ENCODE data around the gene RHOBTB3. TPM values are rescaled to one million over a fixed set of nuclear protein-coding genes. Genes with fewer than 3 reads are reported as not detected.

RHOBTB3 gene
- total and polyA plus RNA-seq, 2 donors from 2014 or later: 22.5 to 54.5 TPM

DNA sequence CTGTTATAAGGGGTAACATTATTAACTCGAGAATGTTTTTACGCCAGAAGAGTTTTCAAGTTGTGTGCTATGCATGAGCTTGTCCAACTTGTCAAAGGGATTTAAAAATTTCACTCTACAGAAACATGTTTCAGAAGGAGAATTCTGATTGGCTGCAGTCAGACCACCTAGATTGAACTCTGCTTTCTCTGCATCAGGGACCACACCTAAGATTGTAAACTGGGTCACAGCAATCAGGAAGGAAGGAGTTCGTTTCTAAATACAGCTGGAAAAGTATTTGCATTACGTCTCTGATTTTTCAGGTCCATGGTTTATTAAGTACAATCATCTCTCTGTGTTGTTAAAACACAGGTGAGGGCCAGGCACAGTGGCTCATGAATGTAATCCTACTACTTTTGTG lies 85.6 kb downstream of the RHOBTB3 start:
- no peak overlapping the region for H3K9ac ChIP-seq (ENCODE audit: low read length in 3 of 3)
- H3K27ac ChIP-seq (ENCODE audit: low read depth in 2 of 2, low read length in 2 of 2): peak overlapping the region; percentile 62 to 75
- FAIRE-seq: no peak
- H3K4me3 ChIP-seq (ENCODE audit: low read length in 3 of 3): no peak overlapping the region
- TF ChIP-seq, protein P1, sequence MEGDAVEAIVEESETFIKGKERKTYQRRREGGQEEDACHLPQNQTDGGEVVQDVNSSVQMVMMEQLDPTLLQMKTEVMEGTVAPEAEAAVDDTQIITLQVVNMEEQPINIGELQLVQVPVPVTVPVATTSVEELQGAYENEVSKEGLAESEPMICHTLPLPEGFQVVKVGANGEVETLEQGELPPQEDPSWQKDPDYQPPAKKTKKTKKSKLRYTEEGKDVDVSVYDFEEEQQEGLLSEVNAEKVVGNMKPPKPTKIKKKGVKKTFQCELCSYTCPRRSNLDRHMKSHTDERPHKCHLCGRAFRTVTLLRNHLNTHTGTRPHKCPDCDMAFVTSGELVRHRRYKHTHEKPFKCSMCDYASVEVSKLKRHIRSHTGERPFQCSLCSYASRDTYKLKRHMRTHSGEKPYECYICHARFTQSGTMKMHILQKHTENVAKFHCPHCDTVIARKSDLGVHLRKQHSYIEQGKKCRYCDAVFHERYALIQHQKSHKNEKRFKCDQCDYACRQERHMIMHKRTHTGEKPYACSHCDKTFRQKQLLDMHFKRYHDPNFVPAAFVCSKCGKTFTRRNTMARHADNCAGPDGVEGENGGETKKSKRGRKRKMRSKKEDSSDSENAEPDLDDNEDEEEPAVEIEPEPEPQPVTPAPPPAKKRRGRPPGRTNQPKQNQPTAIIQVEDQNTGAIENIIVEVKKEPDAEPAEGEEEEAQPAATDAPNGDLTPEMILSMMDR (IDR thresholded peaks at IDR 0.05; ENCODE audit: borderline replicate concordance, extremely low read depth, insufficient read depth): no peak
- H3K4me1 ChIP-seq (ENCODE audit: control insufficient read depth in 2 of 3, insufficient read depth in 2 of 3, low read depth in 1 of 3, low read length in 3 of 3): peaks cover 3 to 40% (median 5%) of the 10 kb centered on the region in 3 donors
- peaks cover 0 to 35% (median 23%) of the 10 kb centered on the region in 3 donors for H3K36me3 ChIP-seq (ENCODE audit: control insufficient read depth in 2 of 3, insufficient read depth in 3 of 3, low read length in 3 of 3)
- DNase-seq: no peak
- intact Hi-C loops (cut with DNase I): no loop called here
- H3K9me3 ChIP-seq (ENCODE audit: control insufficient read depth in 2 of 3, insufficient read depth in 1 of 3, low read length in 3 of 3): no peaks in the 10 kb centered on the region
- no peaks in the 10 kb centered on the region for H3K27me3 ChIP-seq (ENCODE audit: control insufficient read depth, insufficient read depth, low read length)

DNA sequence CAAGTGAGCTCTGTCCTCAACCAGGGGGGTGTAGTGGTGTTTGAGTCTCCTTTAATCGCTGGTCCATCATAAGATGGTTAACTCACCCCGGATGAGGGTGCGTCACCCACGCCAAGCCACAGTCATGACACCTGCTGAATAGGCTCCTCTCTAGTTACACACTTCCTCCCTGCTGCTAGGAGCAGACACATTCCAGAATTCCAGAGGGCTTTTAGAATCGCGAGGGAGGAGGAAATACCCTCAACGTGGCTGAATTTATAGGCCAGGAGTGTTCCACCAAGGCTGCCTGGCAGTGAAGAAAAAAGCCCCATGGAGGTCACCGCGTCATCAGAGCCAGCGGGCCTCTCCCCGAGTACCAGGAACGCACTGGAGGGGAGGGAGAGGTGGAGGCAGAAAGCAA lies 86.3 kb downstream of the RHOBTB3 start:
- H3K9ac ChIP-seq (ENCODE audit: low read length in 3 of 3): peak overlapping the region in 1 of 3 donors; percentile 73
- intact Hi-C loops (cut with DNase I): no loop called here
- H3K4me1 ChIP-seq (ENCODE audit: control insufficient read depth in 2 of 3, insufficient read depth in 2 of 3, low read depth in 1 of 3, low read length in 3 of 3): peaks cover 3 to 34% (median 4%) of the 10 kb centered on the region in 3 donors
- peak overlapping the region; percentile 62 to 75 for H3K27ac ChIP-seq (ENCODE audit: low read depth in 2 of 2, low read length in 2 of 2)
- no peaks in the 10 kb centered on the region for H3K27me3 ChIP-seq (ENCODE audit: control insufficient read depth, insufficient read depth, low read length)
- H3K4me3 ChIP-seq (ENCODE audit: low read length in 3 of 3): peak overlapping the region in 2 of 3 donors; percentile 63 to 67
- TF ChIP-seq, protein P1 (IDR thresholded peaks at IDR 0.05; ENCODE audit: borderline replicate concordance, extremely low read depth, insufficient read depth): no peak
- H3K9me3 ChIP-seq (ENCODE audit: control insufficient read depth in 2 of 3, insufficient read depth in 1 of 3, low read length in 3 of 3): no peaks in the 10 kb centered on the region
- H3K36me3 ChIP-seq (ENCODE audit: control insufficient read depth in 2 of 3, insufficient read depth in 3 of 3, low read length in 3 of 3): peaks cover 0 to 35% (median 23%) of the 10 kb centered on the region in 3 donors
- FAIRE-seq: no peak
- peak in 3 of 5 donors; percentile 65 to 85 (median 76) for DNase-seq

GRCh38 chr5:95818181-95819147 lies 87.3 kb downstream of the RHOBTB3 start:
- H3K9ac ChIP-seq (ENCODE audit: low read length in 3 of 3): peak overlapping the region in 2 of 3 donors; percentile 15 to 73
- no peak for DNase-seq
- intact Hi-C loops (cut with DNase I): no loop called here
- peaks cover 0 to 32% (median 23%) of the 10 kb centered on the region in 3 donors for H3K36me3 ChIP-seq (ENCODE audit: control insufficient read depth in 2 of 3, insufficient read depth in 3 of 3, low read length in 3 of 3)
- peak overlapping the region; percentile 62 to 75 for H3K27ac ChIP-seq (ENCODE audit: low read depth in 2 of 2, low read length in 2 of 2)
- H3K4me1 ChIP-seq (ENCODE audit: control insufficient read depth in 2 of 3, insufficient read depth in 2 of 3, low read depth in 1 of 3, low read length in 3 of 3): peaks cover 3 to 30% (median 5%) of the 10 kb centered on the region in 3 donors
- H3K9me3 ChIP-seq (ENCODE audit: control insufficient read depth in 2 of 3, insufficient read depth in 1 of 3, low read length in 3 of 3): no peaks in the 10 kb centered on the region
- no peak for FAIRE-seq
- no peaks in the 10 kb centered on the region for H3K27me3 ChIP-seq (ENCODE audit: control insufficient read depth, insufficient read depth, low read length)
- H3K4me3 ChIP-seq (ENCODE audit: low read length in 3 of 3): peak overlapping the region in 2 of 3 donors; percentile 63 to 67
- TF ChIP-seq, protein P1 (IDR thresholded peaks at IDR 0.05; ENCODE audit: borderline replicate concordance, extremely low read depth, insufficient read depth): no peak
